Measurements from ENCODE around the gene SMARCA2. TPM values are rescaled to one million over a fixed set of nuclear protein-coding genes. Genes with fewer than 3 reads are reported as not detected.

SMARCA2 gene
- total and polyA plus RNA-seq, 8 donors = 20.5 to 242 (median 78.5) TPM

DNA sequence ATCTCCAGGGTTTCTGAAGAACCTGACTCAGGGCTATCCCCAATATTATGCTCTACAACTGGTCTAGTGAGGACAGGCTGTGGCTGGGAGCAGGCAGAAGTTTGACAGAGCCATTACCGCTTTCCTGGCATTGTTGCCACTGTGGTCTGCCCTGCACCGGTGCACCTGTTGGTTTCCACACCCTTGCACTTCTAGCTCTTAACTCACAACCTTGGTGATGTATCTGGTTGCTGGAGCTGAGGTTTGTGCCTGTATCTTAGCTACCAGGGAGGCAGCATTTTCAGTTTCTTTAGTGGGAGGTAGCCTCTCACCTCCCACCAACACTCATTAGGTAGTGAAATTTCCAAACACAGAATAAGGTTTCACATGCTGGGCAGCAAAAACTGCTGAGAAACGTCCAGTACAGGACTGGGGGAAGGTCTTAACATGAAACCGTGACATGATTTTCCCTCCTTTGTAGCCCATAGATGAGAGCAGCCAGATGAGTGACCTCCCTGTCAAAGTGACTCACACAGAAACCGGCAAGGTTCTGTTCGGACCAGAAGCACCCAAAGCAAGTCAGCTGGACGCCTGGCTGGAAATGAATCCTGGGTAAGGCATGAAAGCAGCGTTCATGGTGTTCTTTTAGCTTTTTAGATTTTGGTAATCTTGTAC is 57.7 kb downstream of the SMARCA2 start:
- peaks cover 37 to 94% (median 93%) of the 10 kb centered on the region in 4 donors for H3K36me3 ChIP-seq

DNA sequence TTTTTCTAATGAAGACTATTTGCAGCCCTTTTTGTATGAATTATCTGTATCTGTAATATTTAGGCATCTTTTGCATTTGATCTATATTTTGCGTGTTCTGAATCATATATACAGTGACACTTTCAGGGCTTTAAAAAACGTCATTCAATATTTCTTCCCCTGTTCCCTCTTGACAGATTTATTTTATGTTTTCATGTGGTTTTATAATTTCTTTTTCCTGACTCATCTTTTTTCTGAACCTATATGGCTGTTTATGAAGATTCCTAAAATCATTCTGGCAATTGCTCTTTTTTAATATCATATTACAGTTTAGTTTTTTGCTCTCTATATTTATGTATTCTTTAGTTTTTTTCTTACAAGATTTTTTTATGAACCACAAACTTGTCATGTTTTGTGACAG is 67.6 kb downstream of the SMARCA2 start:
- Histone ChIP-seq H3K4me3 (no peak overlapping the region), H3K27ac (no peak overlapping the region), H3K36me3 (peaks cover 46 to 99% (median 98%) of the 10 kb centered on the region in 4 donors), H3K9me3 (no peaks in the 10 kb centered on the region), H3K27me3 (no peaks in the 10 kb centered on the region), H3K4me1 (no peaks in the 10 kb centered on the region)
- no peak for DNase-seq
- WGBS, 5 donors = 75 to 88% (median 80%) methylated on average over 2 of the region's 2 CpGs
- no peak for TF ChIP-seq POLR2AphosphoS5 (IDR thresholded peaks at IDR 0.05)
- TF ChIP-seq POLR2A (IDR thresholded peaks at IDR 0.05) = no peak
- no peak for TF ChIP-seq EP300 (IDR thresholded peaks at IDR 0.05)
- TF ChIP-seq, protein P1, sequence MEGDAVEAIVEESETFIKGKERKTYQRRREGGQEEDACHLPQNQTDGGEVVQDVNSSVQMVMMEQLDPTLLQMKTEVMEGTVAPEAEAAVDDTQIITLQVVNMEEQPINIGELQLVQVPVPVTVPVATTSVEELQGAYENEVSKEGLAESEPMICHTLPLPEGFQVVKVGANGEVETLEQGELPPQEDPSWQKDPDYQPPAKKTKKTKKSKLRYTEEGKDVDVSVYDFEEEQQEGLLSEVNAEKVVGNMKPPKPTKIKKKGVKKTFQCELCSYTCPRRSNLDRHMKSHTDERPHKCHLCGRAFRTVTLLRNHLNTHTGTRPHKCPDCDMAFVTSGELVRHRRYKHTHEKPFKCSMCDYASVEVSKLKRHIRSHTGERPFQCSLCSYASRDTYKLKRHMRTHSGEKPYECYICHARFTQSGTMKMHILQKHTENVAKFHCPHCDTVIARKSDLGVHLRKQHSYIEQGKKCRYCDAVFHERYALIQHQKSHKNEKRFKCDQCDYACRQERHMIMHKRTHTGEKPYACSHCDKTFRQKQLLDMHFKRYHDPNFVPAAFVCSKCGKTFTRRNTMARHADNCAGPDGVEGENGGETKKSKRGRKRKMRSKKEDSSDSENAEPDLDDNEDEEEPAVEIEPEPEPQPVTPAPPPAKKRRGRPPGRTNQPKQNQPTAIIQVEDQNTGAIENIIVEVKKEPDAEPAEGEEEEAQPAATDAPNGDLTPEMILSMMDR (IDR thresholded peaks at IDR 0.05) = no peak
- intact Hi-C loops (cut with DNase I; ENCODE audit: low total_unique reads) = no loop called here

More for the DNA sequence above, 57.7 kb downstream of the SMARCA2 start:
- TF ChIP-seq, protein P1 (IDR thresholded peaks at IDR 0.05) = no peak
- H3K27me3 ChIP-seq = no peaks in the 10 kb centered on the region
- WGBS, 5 donors = 87 to 94% (median 92%) methylated on average over 8 of the region's 8 CpGs
- H3K27ac ChIP-seq = no peak overlapping the region
- no peaks in the 10 kb centered on the region for H3K9me3 ChIP-seq
- H3K4me3 ChIP-seq = no peak overlapping the region
- intact Hi-C loops (cut with DNase I; ENCODE audit: low total_unique reads) = no loop called here
- DNase-seq = no peak
- no peaks in the 10 kb centered on the region for H3K4me1 ChIP-seq

DNA sequence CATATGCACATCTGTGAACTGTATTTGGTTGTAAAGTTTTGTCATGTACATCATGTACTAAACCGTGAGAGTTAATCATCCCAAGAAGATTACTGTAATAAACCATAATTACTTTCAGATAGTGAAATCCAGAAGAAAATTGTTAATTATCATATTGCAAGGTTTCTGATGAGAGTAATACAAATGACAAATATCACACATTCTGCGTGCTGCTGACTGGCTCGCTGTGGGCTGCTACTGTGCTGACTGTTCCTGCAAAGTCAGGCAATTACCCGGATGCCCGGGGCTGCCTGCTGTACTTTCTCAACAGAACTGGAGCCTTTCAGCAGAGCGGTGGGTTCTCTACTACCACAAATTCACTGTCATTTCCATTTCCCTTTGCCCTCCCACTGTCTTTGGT is 68.3 kb downstream of the SMARCA2 start:
- Histone ChIP-seq H3K4me3 (no peak overlapping the region), H3K9me3 (no peaks in the 10 kb centered on the region), H3K27me3 (no peaks in the 10 kb centered on the region), H3K36me3 (peaks cover 39 to 99% (median 98%) of the 10 kb centered on the region in 4 donors), H3K27ac (no peak overlapping the region), H3K4me1 (no peaks in the 10 kb centered on the region)
- TF ChIP-seq POLR2A (IDR thresholded peaks at IDR 0.05) (no peak), POLR2AphosphoS5 (IDR thresholded peaks at IDR 0.05) (no peak), EP300 (IDR thresholded peaks at IDR 0.05) (no peak)
- TF ChIP-seq, protein P1 (IDR thresholded peaks at IDR 0.05) = no peak
- no peak for DNase-seq
- intact Hi-C loops (cut with DNase I; ENCODE audit: low total_unique reads) = no loop called here
- 83 to 93% (median 91%) methylated on average over 6 of the region's 6 CpGs for WGBS, 5 donors

DNA sequence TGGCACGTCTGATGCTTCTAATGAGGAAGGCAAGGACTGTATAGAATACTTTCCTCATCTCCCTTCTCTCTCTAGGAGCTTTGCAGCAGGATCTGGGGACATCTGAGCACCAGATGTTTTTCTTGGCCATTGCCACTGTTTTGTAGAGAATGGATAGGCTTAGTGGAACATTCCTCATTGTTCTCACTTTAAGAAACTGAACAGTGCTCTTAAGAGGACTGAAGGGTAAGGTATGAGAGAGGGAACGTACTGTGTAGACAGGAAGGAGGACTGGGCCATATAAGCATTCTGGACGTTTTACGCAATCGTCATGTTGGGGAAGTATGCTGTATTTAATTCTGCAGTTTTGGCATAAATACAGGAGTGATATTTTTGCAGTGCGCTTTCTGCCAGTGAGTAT is 70.6 kb downstream of the SMARCA2 start:
- intact Hi-C loops (cut with DNase I; ENCODE audit: low total_unique reads) = no loop called here
- H3K27me3 ChIP-seq = no peaks in the 10 kb centered on the region
- H3K4me1 ChIP-seq = no peaks in the 10 kb centered on the region
- no peaks in the 10 kb centered on the region for H3K9me3 ChIP-seq
- 65 to 87% (median 81%) methylated on average over 6 of the region's 6 CpGs for whole genome bisulfite sequencing, 5 donors
- no peak for TF ChIP-seq EP300 (IDR thresholded peaks at IDR 0.05)
- no peak for TF ChIP-seq POLR2AphosphoS5 (IDR thresholded peaks at IDR 0.05)
- no peak for TF ChIP-seq POLR2A (IDR thresholded peaks at IDR 0.05)
- TF ChIP-seq, protein P1 (IDR thresholded peaks at IDR 0.05) = no peak
- H3K4me3 ChIP-seq = no peak overlapping the region
- peak overlapping the region in 1 of 5 donors; percentile 18 for H3K27ac ChIP-seq
- H3K36me3 ChIP-seq = peaks cover 38 to 98% (median 97%) of the 10 kb centered on the region in 4 donors
- peak in 1 of 2 donors; percentile 64 for DNase-seq
